ENCODE measurements around the gene ASPHD2. TPM values are rescaled to one million over a fixed set of nuclear protein-coding genes. Genes with fewer than 3 reads are reported as not detected.

The ASPHD2 gene
- total RNA-seq, 1 experiment from 2014 or later, result 7.4 TPM

DNA sequence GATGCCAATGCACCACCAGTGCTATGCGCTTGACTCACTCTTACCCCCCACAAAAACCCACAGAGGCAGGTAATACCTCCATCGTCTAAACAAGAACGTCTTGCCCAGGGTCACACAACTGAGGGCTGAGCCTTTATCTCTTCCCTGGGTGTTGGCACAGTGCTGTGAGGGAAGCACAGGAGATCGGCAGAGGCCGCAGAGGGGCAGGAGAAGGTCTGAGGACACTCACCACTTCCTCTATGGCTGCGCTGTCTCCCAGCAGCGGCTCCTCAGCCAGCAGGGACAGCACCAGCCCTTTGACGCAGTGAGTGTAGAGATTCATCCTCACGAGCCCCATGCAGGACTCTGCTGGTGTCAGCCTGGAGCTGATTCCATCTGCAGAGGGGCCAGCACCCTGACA lies 34.6 kb downstream of the ASPHD2 start:
- Histone ChIP-seq H3K36me3 (replicated peaks; ENCODE audit: control insufficient read depth, insufficient read depth, low read length) (peaks cover 42% of the 10 kb centered on the region), H3K27me3 (ENCODE audit: control insufficient read depth, insufficient read depth, low read length) (no peaks in the 10 kb centered on the region), H3K4me3 (ENCODE audit: insufficient read depth, low read depth, low read length) (no peak overlapping the region)
- no peak for DNase-seq

GRCh38 chr22:26464312-26464711 lies 35.3 kb downstream of the ASPHD2 start:
- no peak overlapping the region for H3K4me3 ChIP-seq (ENCODE audit: insufficient read depth, low read depth, low read length)
- H3K27me3 ChIP-seq (ENCODE audit: control insufficient read depth, insufficient read depth, low read length), result no peaks in the 10 kb centered on the region
- DNase-seq, result no peak
- H3K36me3 ChIP-seq (replicated peaks; ENCODE audit: control insufficient read depth, insufficient read depth, low read length), result peaks cover 47% of the 10 kb centered on the region

DNA sequence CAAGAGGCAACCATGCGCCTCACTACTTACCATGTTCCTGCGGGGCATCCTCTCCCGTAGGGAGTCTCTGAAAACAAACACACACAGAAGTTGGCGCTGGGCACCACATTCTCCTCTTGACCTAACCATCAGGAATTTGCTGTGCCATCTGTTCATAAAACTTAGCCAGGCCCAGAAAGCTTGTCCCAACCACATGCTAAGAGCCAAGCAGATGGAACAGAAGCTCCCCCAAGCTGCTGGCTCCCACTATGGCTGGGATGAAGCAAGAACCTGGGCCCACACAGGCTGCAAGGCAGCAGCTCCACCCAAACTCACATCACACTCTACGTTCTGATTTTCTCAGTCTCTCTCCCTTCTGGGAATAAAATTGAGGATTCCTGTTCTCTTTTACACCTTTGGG lies 37.1 kb downstream of the ASPHD2 start:
- Histone ChIP-seq H3K27me3 (ENCODE audit: control insufficient read depth, insufficient read depth, low read length) (no peaks in the 10 kb centered on the region), H3K36me3 (replicated peaks; ENCODE audit: control insufficient read depth, insufficient read depth, low read length) (peaks cover 60% of the 10 kb centered on the region), H3K4me3 (ENCODE audit: insufficient read depth, low read depth, low read length) (no peak overlapping the region)
- DNase-seq, result no peak

GRCh38 chr22:26470807-26471206 lies 41.7 kb downstream of the ASPHD2 start:
- H3K36me3 ChIP-seq (replicated peaks; ENCODE audit: control insufficient read depth, insufficient read depth, low read length), result peaks cover 42% of the 10 kb centered on the region
- DNase-seq, result no peak
- H3K27me3 ChIP-seq (ENCODE audit: control insufficient read depth, insufficient read depth, low read length), result no peaks in the 10 kb centered on the region
- H3K4me3 ChIP-seq (ENCODE audit: insufficient read depth, low read depth, low read length), result no peak overlapping the region

DNA sequence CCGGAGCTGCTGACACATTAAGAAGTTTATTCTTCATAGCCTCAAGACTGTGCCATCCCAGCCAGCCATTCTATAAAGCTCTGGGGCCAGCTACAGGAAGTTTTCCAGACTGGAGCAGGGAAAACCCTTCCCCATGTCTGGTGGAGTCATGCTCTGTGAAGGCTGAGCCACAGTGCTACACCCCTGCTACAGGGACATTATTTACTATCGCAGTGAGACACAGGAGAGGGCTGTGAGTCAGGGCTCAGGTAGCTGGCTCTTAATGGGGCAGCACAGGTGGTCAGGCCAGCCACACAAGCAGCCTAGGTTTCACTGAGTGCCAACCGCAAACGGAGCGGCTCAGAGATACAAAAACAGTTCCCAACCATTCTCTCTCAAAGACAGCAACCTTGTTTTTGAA lies 42.5 kb downstream of the ASPHD2 start:
- DNase-seq, result no peak
- no peak overlapping the region for H3K4me3 ChIP-seq (ENCODE audit: insufficient read depth, low read depth, low read length)
- no peaks in the 10 kb centered on the region for H3K27me3 ChIP-seq (ENCODE audit: control insufficient read depth, insufficient read depth, low read length)
- H3K36me3 ChIP-seq (replicated peaks; ENCODE audit: control insufficient read depth, insufficient read depth, low read length), result peaks cover 39% of the 10 kb centered on the region

DNA sequence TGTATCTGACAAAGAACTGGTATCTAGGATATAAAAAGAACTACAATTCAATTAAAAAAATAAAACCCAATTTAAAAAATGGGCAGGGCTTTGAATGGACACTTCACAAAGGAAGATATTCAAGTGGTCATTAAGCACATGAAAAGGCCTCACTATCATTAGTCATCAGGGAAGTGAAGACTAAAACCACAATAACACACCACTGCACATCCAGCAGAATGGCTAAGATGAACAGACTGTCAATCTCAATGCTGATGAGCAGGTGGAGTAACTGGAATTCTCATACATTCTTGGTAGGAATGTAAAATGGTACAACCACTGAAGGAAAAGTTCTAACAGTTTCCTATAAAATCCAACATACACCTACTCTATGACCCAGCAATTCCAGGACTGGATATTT lies 45.6 kb downstream of the ASPHD2 start:
- Histone ChIP-seq H3K36me3 (replicated peaks; ENCODE audit: control insufficient read depth, insufficient read depth, low read length) (peaks cover 36% of the 10 kb centered on the region), H3K27me3 (ENCODE audit: control insufficient read depth, insufficient read depth, low read length) (no peaks in the 10 kb centered on the region), H3K4me3 (ENCODE audit: insufficient read depth, low read depth, low read length) (no peak overlapping the region)
- no peak for DNase-seq

- peaks cover 23% of the 10 kb centered on the region for H3K36me3 ChIP-seq (replicated peaks; ENCODE audit: control insufficient read depth, insufficient read depth, low read length)
- H3K4me3 ChIP-seq (ENCODE audit: insufficient read depth, low read depth, low read length), result no peak overlapping the region
- H3K27me3 ChIP-seq (ENCODE audit: control insufficient read depth, insufficient read depth, low read length), result no peaks in the 10 kb centered on the region
- DNase-seq, result no peak
These were observed 47.8 kb downstream of the ASPHD2 start for GRCh38 chr22:26476705-26477340.

DNA sequence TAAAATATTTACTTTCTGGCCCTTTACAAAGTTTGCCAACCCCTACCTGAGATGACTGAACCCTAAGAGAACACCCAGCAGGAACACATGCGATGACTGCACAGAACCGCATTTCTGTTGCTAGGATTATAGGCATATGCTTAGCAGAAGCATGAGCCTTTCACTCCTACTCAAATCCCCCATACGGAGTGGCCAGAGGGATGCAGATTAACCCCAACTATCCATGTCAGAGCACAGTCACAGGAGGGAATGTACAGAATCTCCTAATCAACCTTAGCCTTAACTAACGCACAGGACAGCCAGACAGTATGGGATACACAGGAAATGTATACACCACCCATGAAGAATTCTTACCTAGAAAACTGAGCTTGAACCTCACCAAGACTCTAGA lies 48.3 kb downstream of the ASPHD2 start:
- DNase-seq, result no peak
- Histone ChIP-seq H3K4me3 (ENCODE audit: insufficient read depth, low read depth, low read length) (no peak overlapping the region), H3K36me3 (replicated peaks; ENCODE audit: control insufficient read depth, insufficient read depth, low read length) (peaks cover 22% of the 10 kb centered on the region), H3K27me3 (ENCODE audit: control insufficient read depth, insufficient read depth, low read length) (no peaks in the 10 kb centered on the region)

GRCh38 chr22:26479043-26479791 lies 50.2 kb downstream of the ASPHD2 start:
- H3K4me3 ChIP-seq (ENCODE audit: insufficient read depth, low read depth, low read length), result no peak overlapping the region; the same call in 1 of the 2 replicates

GRCh38 chr22:26479792-26480610 lies 50.9 kb downstream of the ASPHD2 start:
- Histone ChIP-seq H3K36me3 (replicated peaks; ENCODE audit: control insufficient read depth, insufficient read depth, low read length) (peaks cover 17% of the 10 kb centered on the region), H3K4me3 (ENCODE audit: insufficient read depth, low read depth, low read length) (no peak overlapping the region; the same call in 1 of the 2 replicates), H3K27me3 (ENCODE audit: control insufficient read depth, insufficient read depth, low read length) (no peaks in the 10 kb centered on the region)
- DNase-seq, result no peak

More at GRCh38 chr22:26479043-26479791, 50.2 kb downstream of the ASPHD2 start:
- Histone ChIP-seq H3K27me3 (ENCODE audit: control insufficient read depth, insufficient read depth, low read length) (no peaks in the 10 kb centered on the region), H3K36me3 (replicated peaks; ENCODE audit: control insufficient read depth, insufficient read depth, low read length) (peaks cover 17% of the 10 kb centered on the region)
- no peak for DNase-seq

DNA sequence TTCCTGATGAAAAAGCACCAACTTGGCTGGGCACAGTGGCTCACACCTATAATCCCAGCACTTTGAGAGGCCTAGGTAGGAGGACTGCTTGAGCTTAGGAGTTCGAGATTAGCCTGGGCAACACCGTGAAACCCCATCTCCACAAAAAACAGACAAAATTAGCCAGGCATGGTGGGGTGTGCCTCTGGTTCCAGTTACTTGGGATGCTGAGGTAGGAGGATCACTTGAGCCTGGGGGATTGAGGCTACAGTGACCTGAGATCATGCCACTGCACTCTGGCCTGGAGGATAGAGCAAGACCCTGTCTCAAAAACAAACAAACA lies 51.5 kb downstream of the ASPHD2 start:
- Histone ChIP-seq H3K27me3 (ENCODE audit: control insufficient read depth, insufficient read depth, low read length) (no peaks in the 10 kb centered on the region), H3K4me3 (ENCODE audit: insufficient read depth, low read depth, low read length) (no peak overlapping the region), H3K36me3 (replicated peaks; ENCODE audit: control insufficient read depth, insufficient read depth, low read length) (peaks cover 17% of the 10 kb centered on the region)
- DNase-seq, result no peak

- Histone ChIP-seq H3K36me3 (replicated peaks; ENCODE audit: control insufficient read depth, insufficient read depth, low read length) (peaks cover 14% of the 10 kb centered on the region), H3K4me3 (ENCODE audit: insufficient read depth, low read depth, low read length) (no peak overlapping the region), H3K27me3 (ENCODE audit: control insufficient read depth, insufficient read depth, low read length) (no peaks in the 10 kb centered on the region)
- DNase-seq, result no peak
These were observed 52.1 kb downstream of the ASPHD2 start for GRCh38 chr22:26481112-26481693.

DNA sequence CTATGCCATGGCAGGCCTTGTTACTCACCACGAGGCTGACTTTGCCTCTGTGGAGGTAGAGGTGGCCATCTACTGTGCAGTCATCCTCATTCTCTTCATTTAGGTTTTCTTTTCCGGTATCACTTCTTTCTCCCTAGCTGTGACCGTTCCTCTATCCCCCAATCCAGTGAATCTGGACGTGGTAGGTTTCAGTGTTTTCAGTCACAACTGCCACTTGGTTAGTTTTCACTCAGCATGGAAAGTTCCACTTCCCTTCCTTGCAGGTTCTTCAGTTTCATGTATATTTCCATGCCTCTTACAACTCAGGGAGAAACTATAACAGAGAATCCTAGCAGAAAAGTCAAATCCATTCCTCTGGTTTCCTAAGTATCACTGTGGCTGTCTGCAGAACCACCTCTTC lies 52.6 kb downstream of the ASPHD2 start:
- H3K4me3 ChIP-seq (ENCODE audit: insufficient read depth, low read depth, low read length), result no peak overlapping the region
- H3K27me3 ChIP-seq (ENCODE audit: control insufficient read depth, insufficient read depth, low read length), result no peaks in the 10 kb centered on the region
- no peak for DNase-seq
- peaks cover 11% of the 10 kb centered on the region for H3K36me3 ChIP-seq (replicated peaks; ENCODE audit: control insufficient read depth, insufficient read depth, low read length)

DNA sequence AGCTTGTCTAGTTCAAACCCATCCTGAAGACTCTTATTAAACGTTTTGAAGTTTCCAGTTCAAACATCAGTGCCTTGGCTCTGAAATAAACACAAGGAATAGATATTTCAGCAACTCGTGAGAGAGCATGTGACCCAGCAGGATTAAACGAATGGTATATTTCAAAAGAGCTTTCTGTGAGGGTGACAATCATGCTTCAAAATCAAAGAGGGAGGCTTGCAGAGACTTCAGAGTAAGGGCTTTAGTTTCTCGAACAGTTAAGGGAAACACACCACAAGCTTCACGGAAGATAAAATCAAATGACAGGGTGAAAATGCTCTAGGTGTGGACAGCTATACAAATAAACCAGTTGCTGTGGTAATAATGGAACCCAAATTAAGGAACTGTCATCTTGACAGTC lies 53.1 kb downstream of the ASPHD2 start:
- no peak overlapping the region for H3K4me3 ChIP-seq (ENCODE audit: insufficient read depth, low read depth, low read length)
- no peak for DNase-seq
- peaks cover 8% of the 10 kb centered on the region; the same call in 1 of the 2 replicates for H3K36me3 ChIP-seq (replicated peaks; ENCODE audit: control insufficient read depth, insufficient read depth, low read length)
- no peaks in the 10 kb centered on the region for H3K27me3 ChIP-seq (ENCODE audit: control insufficient read depth, insufficient read depth, low read length)
